A673 (cell line): ENCODE results near the gene GGA3. TPM values are rescaled to one million over a fixed set of nuclear protein-coding genes. Genes with fewer than 3 reads are reported as not detected.

Experiments
- BruUV-seq: library from RNA; stranded (reverse); fragments of 400-500 nt; replicated peaks from 2 replicates; lab custom pipeline; 2021; lab: Mats Ljungman, UMichigan
- CTCF ChIA-PET: fragments of 300-600 bp; sonication (Branson Sonifier 250); formaldehyde crosslinking; loops from one replicate; lab custom pipeline; 2022; ENCODE audit warnings: antibody characterized with exemption; lab: Charles Lee
- POLR2A ChIA-PET: fragments of 300-600 bp; sonication (Branson Sonifier 250); formaldehyde crosslinking; loops from one replicate; lab custom pipeline; 2022; ENCODE audit warnings: antibody characterized with exemption; ENCODE audit not compliant: low non-redundant PET; lab: Charles Lee
- DNase-seq: peaks from one replicate; pipeline ENCODE4 v3.0.0-alpha.2; 2015; ENCODE audit warnings: low spot score
- H3K27ac ChIP-seq: fragments of 200-600 bp; sonication (generic); 2 replicates; pipeline ENCODE4 v1.5.1; 2016; ENCODE audit warnings: mixed run types, low read depth, mild to moderate bottlenecking, mixed read lengths, antibody characterized with exemption, low read length; ENCODE audit not compliant: poor library complexity, severe bottlenecking
- H3K27me3 ChIP-seq: fragments of 200-600 bp; sonication (generic); replicated peaks from 2 replicates; pipeline ENCODE4 v1.6.1; 2017; ENCODE audit warnings: mixed run types, low read depth, mild to moderate bottlenecking, mixed read lengths, antibody characterized with exemption, low read length; ENCODE audit not compliant: insufficient read depth, poor library complexity
- H3K36me3 ChIP-seq: fragments of 200-600 bp; sonication (generic); 2 replicates; pipeline ENCODE4 v1.6.1; 2016; ENCODE audit warnings: mixed run types, mild to moderate bottlenecking, mixed read lengths, antibody characterized with exemption, low read length; ENCODE audit not compliant: insufficient read depth, poor library complexity, severe bottlenecking
- H3K4me1 ChIP-seq: fragments of 200-600 bp; sonication (generic); 2 replicates; pipeline ENCODE4 v1.6.1; 2017; ENCODE audit warnings: mixed run types, mild to moderate bottlenecking, mixed read lengths, antibody characterized with exemption, low read length; ENCODE audit not compliant: insufficient read depth, poor library complexity, severe bottlenecking
- H3K4me3 ChIP-seq: fragments of 200-600 bp; sonication (generic); 2 replicates; pipeline ENCODE4 v1.5.1; 2016; ENCODE audit warnings: low read depth, mixed run types, mild to moderate bottlenecking, mixed read lengths, low read length; ENCODE audit not compliant: poor library complexity, severe bottlenecking
- H3K9me3 ChIP-seq: fragments of 200-600 bp; sonication (generic); 2 replicates; pipeline ENCODE4 v1.6.1; 2016; ENCODE audit warnings: mixed run types, low read depth, mild to moderate bottlenecking, mixed read lengths, antibody characterized with exemption, low read length; ENCODE audit not compliant: poor library complexity, severe bottlenecking
- EZH2 ChIP-seq: fragments of 200-600 bp; sonication (generic); IDR thresholded peaks from 2 replicates; pipeline ENCODE4 v1.6.1; 2017; ENCODE audit warnings: borderline replicate concordance, low read depth, mild to moderate bottlenecking, mixed read lengths, antibody characterized with exemption, low read length; ENCODE audit not compliant: poor library complexity, severe bottlenecking
- intact Hi-C: fragments of 100-400 bp; cut with micrococcal nuclease; formaldehyde crosslinking; loops from one replicate; pipeline ENCODE4 v1.10.0; 2022; ENCODE audit not compliant: unreplicated experiment
- total RNA-seq: library from RNA; stranded (reverse); gene quantifications from 2 replicates; pipeline ENCODE4 v1.2.3, GENCODE V29; 2021
- TF ChIP-seq, protein P1 (sequence below): fragments of 300-800, 200-600 bp; sonication (generic); conservative IDR thresholded peaks from 2 replicates; pipeline ENCODE4 v1.5.1; 2017; ENCODE audit warnings: low read depth, mild to moderate bottlenecking, antibody characterized with exemption, low read length, moderate library complexity, mixed read lengths

Gene GGA3
- total RNA-seq, 1 experiment from 2014 or later = 52.7 TPM

DNA sequence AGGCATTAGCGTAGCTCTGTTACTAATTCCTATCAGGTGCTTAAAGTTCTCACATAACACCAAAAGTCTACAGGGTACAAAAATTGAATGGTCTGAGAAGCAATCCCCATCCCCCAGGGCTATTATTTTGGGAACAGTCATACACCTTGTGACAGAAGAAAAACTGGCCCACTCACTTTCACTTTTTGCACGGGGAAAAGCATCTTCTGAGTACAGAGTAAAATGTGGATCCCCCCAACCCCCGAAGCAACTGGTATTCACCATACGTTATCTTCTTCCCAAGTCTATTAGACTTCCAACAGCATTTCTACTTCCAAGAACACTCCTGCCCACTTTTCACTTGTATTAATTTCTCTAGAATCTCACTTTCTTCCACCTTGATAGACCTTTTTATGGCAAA, 11.8 kb downstream of the GGA3 start:
- BruUV-seq = no TSS peak
- Histone ChIP-seq H3K36me3 (peaks cover 14% of the 10 kb centered on the region), H3K9me3 (no peaks in the 10 kb centered on the region), H3K4me3 (no peak overlapping the region), H3K27ac (peak overlapping the region; percentile 14), H3K4me1 (peaks cover 4% of the 10 kb centered on the region), H3K27me3 (no peaks in the 10 kb centered on the region)
- intact Hi-C loops = no loop called here
- TF ChIP-seq, protein P1, sequence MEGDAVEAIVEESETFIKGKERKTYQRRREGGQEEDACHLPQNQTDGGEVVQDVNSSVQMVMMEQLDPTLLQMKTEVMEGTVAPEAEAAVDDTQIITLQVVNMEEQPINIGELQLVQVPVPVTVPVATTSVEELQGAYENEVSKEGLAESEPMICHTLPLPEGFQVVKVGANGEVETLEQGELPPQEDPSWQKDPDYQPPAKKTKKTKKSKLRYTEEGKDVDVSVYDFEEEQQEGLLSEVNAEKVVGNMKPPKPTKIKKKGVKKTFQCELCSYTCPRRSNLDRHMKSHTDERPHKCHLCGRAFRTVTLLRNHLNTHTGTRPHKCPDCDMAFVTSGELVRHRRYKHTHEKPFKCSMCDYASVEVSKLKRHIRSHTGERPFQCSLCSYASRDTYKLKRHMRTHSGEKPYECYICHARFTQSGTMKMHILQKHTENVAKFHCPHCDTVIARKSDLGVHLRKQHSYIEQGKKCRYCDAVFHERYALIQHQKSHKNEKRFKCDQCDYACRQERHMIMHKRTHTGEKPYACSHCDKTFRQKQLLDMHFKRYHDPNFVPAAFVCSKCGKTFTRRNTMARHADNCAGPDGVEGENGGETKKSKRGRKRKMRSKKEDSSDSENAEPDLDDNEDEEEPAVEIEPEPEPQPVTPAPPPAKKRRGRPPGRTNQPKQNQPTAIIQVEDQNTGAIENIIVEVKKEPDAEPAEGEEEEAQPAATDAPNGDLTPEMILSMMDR = no peak
- TF ChIP-seq EZH2 = no peak
- POLR2A ChIA-PET = no interaction called here
- CTCF ChIA-PET = interaction anchor here (0.6 to 1.3 kb wide), 2 partner anchors 9 to 290 kb away, joined by 4 to 6 read pairs; no protein-coding TSS in a partner anchor
- no peak for DNase-seq

DNA sequence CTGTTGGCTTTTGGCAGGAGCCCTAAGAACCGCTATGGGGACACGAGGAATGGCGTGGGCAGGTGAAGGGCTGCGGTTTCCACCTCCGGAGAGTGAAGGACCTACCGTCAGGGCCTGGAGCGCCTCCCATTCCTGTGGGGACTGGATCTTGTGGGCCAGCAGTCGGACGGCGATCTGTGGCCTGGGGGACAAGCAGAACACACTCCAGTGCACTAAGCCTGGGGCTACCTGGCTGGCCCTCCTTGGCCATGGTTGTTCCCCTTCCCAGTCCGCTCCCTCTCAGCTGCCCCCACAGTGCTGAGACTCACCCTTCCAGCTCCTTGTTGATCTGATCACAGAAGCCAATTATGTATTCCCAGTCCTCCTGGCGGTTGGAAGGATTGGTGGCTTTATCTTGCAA, 15.0 kb downstream of the GGA3 start:
- POLR2A ChIA-PET = no interaction called here
- Histone ChIP-seq H3K27ac (no peak overlapping the region), H3K27me3 (no peaks in the 10 kb centered on the region), H3K36me3 (peaks cover 45% of the 10 kb centered on the region), H3K9me3 (no peaks in the 10 kb centered on the region), H3K4me1 (peaks cover 4% of the 10 kb centered on the region), H3K4me3 (no peak overlapping the region)
- no peak for DNase-seq
- TF ChIP-seq EZH2 = no peak
- TF ChIP-seq, protein P1 = no peak
- intact Hi-C loops = no loop called here
- BruUV-seq = no TSS peak
- CTCF ChIA-PET = interaction anchor here (0.5 kb wide), 1 partner anchor 17 kb away, joined by 7 read pairs; no protein-coding TSS in a partner anchor

DNA sequence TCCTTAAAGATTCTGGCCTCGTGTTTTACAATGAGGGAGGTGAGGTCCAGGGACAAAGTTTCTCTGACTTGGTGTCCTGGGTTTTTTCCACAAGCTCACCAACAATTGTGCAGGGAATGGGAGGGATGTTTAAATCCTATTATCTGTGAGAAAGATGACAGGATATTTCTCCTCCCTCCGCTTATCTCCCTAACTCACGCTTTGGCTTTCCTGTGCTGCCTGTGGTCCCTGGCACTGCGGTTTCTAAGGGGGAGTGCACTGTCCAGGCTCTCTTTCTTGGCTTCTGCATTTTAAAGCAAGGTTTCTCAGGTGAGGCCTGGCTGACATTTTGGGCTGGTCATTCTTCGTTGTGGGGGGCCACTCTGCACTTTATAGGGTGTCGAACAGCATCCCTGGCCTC, 16.4 kb downstream of the GGA3 start:
- CTCF ChIA-PET = no interaction called here
- peaks cover 57% of the 10 kb centered on the region for H3K36me3 ChIP-seq
- BruUV-seq = no TSS peak
- intact Hi-C loops = no loop called here
- H3K4me3 ChIP-seq = no peak overlapping the region
- DNase-seq = no peak
- H3K27ac ChIP-seq = no peak overlapping the region
- no peaks in the 10 kb centered on the region for H3K27me3 ChIP-seq
- H3K4me1 ChIP-seq = peaks cover 8% of the 10 kb centered on the region
- H3K9me3 ChIP-seq = no peaks in the 10 kb centered on the region
- POLR2A ChIA-PET = no interaction called here
- TF ChIP-seq, protein P1 = no peak
- TF ChIP-seq EZH2 = no peak
